ENCODE data around the gene DNAH17. TPM values are rescaled to one million over a fixed set of nuclear protein-coding genes. Genes with fewer than 3 reads are reported as not detected.

DNAH17 gene
- total and polyA plus RNA-seq, 2 of the 13 experiments (the other 11 are each of a cell fraction or from before 2014, with no cell fraction given): 0.86 to 1.6 TPM

GRCh38 chr17:78601577-78602190 is 24.5 kb upstream of the DNAH17 start (continued):
- TF ChIP-seq, protein P1, sequence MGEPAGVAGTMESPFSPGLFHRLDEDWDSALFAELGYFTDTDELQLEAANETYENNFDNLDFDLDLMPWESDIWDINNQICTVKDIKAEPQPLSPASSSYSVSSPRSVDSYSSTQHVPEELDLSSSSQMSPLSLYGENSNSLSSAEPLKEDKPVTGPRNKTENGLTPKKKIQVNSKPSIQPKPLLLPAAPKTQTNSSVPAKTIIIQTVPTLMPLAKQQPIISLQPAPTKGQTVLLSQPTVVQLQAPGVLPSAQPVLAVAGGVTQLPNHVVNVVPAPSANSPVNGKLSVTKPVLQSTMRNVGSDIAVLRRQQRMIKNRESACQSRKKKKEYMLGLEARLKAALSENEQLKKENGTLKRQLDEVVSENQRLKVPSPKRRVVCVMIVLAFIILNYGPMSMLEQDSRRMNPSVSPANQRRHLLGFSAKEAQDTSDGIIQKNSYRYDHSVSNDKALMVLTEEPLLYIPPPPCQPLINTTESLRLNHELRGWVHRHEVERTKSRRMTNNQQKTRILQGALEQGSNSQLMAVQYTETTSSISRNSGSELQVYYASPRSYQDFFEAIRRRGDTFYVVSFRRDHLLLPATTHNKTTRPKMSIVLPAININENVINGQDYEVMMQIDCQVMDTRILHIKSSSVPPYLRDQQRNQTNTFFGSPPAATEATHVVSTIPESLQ (CRISPR knock-in tag; conservative IDR thresholded peaks at IDR 0.05): no peak
- TF ChIP-seq ZNF205 (CRISPR knock-in tag; IDR thresholded peaks at IDR 0.05): peak; percentile 87
- TF ChIP-seq DR1 (CRISPR knock-in tag; IDR thresholded peaks at IDR 0.05): no peak
- 0 out of 2 replicates have a peak, but pooled peaks have one; percentile 70 for TF ChIP-seq SNAPC2 (CRISPR knock-in tag; IDR thresholded peaks at IDR 0.05)
- TF ChIP-seq, protein P2, sequence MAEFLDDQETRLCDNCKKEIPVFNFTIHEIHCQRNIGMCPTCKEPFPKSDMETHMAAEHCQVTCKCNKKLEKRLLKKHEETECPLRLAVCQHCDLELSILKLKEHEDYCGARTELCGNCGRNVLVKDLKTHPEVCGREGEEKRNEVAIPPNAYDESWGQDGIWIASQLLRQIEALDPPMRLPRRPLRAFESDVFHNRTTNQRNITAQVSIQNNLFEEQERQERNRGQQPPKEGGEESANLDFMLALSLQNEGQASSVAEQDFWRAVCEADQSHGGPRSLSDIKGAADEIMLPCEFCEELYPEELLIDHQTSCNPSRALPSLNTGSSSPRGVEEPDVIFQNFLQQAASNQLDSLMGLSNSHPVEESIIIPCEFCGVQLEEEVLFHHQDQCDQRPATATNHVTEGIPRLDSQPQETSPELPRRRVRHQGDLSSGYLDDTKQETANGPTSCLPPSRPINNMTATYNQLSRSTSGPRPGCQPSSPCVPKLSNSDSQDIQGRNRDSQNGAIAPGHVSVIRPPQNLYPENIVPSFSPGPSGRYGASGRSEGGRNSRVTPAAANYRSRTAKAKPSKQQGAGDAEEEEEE (CRISPR knock-in tag; IDR thresholded peaks at IDR 0.05; ENCODE audit: borderline replicate concordance): peak; percentile 92; the same call in 1 of the 2 replicates
- TF ChIP-seq SRSF9 (IDR thresholded peaks at IDR 0.05; ENCODE audit: borderline replicate concordance, insufficient read depth, low read depth, low read length, poor library complexity, severe bottlenecking): no peak
- peak; percentile 99 for TF ChIP-seq NCOA2 (CRISPR knock-in tag; IDR thresholded peaks at IDR 0.05)
- TF ChIP-seq THAP7 (CRISPR knock-in tag; IDR thresholded peaks at IDR 0.05): no peak; the same call in 1 of the 2 replicates
- TF ChIP-seq, protein P3, sequence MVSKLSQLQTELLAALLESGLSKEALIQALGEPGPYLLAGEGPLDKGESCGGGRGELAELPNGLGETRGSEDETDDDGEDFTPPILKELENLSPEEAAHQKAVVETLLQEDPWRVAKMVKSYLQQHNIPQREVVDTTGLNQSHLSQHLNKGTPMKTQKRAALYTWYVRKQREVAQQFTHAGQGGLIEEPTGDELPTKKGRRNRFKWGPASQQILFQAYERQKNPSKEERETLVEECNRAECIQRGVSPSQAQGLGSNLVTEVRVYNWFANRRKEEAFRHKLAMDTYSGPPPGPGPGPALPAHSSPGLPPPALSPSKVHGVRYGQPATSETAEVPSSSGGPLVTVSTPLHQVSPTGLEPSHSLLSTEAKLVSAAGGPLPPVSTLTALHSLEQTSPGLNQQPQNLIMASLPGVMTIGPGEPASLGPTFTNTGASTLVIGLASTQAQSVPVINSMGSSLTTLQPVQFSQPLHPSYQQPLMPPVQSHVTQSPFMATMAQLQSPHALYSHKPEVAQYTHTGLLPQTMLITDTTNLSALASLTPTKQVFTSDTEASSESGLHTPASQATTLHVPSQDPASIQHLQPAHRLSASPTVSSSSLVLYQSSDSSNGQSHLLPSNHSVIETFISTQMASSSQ (IDR thresholded peaks at IDR 0.05; ENCODE audit: low read depth): no peak
- TF ChIP-seq, protein P3 (CRISPR knock-in tag; IDR thresholded peaks at IDR 0.05; ENCODE audit: borderline replicate concordance): peak; percentile 81; the same call in 1 of the 2 replicates
- TF ChIP-seq ZNF589 (CRISPR knock-in tag; conservative IDR thresholded peaks at IDR 0.05): no peak
- TF ChIP-seq SIX1 (CRISPR knock-in tag; IDR thresholded peaks at IDR 0.05; ENCODE audit: borderline replicate concordance): peak; percentile 72; the same call in 1 of the 2 replicates
- TF ChIP-seq FOXJ3 (CRISPR knock-in tag; IDR thresholded peaks at IDR 0.05; ENCODE audit: borderline replicate concordance): peak; percentile 89
- TF ChIP-seq ZNF256 (CRISPR knock-in tag; conservative IDR thresholded peaks at IDR 0.05): no peak
- TF ChIP-seq NKX3-1 (CRISPR knock-in tag; IDR thresholded peaks at IDR 0.05): peak; percentile 90
- no peak for TF ChIP-seq ZNF333 (CRISPR knock-in tag; IDR thresholded peaks at IDR 0.05; ENCODE audit: borderline replicate concordance)
- no peak for TF ChIP-seq FOXP1 (IDR thresholded peaks at IDR 0.05)
- TF ChIP-seq FOXP1 (CRISPR knock-in tag; IDR thresholded peaks at IDR 0.05): peak; percentile 74
- TF ChIP-seq GZF1 (CRISPR knock-in tag; IDR thresholded peaks at IDR 0.05): no peak
- TF ChIP-seq XBP1 (CRISPR knock-in tag; IDR thresholded peaks at IDR 0.05): no peak
- TF ChIP-seq HOXA5 (CRISPR knock-in tag; IDR thresholded peaks at IDR 0.05): no peak; the same call in 1 of the 2 replicates
- TF ChIP-seq AGO1 (IDR thresholded peaks at IDR 0.05; ENCODE audit: low read depth, low read length, poor library complexity, severe bottlenecking): no peak
- no peak for TF ChIP-seq ZSCAN12 (CRISPR knock-in tag; IDR thresholded peaks at IDR 0.05)

All from HepG2 (cell line).